ENCODE measurements around the gene SMAD6.

DNA sequence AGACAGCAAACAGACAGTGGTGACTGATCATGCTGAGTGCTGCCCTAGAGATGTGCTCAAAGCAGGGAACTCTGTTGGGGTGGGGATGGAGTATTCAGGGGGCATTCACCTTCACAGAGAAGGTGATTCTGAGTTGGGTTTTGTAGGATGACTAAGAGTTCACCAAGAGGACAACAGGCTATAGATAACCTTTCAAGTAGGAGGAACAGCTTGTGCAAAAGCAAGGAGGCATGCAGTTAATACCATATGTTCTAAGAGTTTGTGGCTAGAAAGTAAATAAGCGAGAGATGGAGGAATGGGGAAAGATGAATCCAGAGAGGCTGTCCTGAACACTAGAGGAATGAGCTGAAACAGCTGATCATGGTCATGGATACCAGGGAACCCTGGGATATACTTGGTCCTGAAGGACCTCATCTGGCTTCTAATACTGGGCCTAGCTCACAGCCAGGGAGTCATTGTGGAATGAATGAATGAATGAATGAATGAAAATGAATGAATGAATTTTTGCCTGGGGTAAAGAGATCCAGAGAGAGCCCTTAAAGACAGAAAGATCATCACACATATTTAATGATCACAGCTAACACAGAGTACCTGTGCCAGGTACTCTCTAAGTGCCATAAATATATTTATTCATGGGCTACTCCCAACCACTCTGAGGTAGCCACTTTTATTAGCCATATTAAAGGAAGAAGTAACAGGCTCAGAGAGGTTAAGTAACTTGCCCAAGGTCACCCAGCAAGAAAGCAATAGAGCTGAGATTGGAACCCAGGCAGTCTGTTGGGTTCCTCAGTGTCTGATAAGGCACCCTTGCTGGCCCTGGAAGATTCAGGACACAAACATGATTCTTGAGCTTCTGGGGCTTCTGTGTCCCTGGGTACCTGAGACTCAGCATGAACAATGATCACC is 22.0 kb downstream of the SMAD6 start:
- TF ChIP-seq, protein P1, sequence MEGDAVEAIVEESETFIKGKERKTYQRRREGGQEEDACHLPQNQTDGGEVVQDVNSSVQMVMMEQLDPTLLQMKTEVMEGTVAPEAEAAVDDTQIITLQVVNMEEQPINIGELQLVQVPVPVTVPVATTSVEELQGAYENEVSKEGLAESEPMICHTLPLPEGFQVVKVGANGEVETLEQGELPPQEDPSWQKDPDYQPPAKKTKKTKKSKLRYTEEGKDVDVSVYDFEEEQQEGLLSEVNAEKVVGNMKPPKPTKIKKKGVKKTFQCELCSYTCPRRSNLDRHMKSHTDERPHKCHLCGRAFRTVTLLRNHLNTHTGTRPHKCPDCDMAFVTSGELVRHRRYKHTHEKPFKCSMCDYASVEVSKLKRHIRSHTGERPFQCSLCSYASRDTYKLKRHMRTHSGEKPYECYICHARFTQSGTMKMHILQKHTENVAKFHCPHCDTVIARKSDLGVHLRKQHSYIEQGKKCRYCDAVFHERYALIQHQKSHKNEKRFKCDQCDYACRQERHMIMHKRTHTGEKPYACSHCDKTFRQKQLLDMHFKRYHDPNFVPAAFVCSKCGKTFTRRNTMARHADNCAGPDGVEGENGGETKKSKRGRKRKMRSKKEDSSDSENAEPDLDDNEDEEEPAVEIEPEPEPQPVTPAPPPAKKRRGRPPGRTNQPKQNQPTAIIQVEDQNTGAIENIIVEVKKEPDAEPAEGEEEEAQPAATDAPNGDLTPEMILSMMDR (IDR thresholded peaks at IDR 0.05; ENCODE audit: low read depth, low read length, poor library complexity, severe bottlenecking) = no peak
- TF ChIP-seq EZH2phosphoT487 (IDR thresholded peaks at IDR 0.05; ENCODE audit: borderline replicate concordance, low read length) = no peak

Data from DOHH2 (cell line).